Endothelial cell of umbilical vein (primary cell): Measurements from ENCODE around the gene TNS4. TPM values are rescaled to one million over a fixed set of nuclear protein-coding genes. Genes with fewer than 3 reads are reported as not detected.

Source experiments
- BruUV-seq: library from RNA; stranded (reverse); fragments of 400-500 nt; replicated peaks from 2 replicates; lab custom pipeline; 2021; lab: Mats Ljungman, UMichigan
- CTCF ChIA-PET: fragments of 300-600, 350-600 bp; sonication (Branson Sonifier 250); formaldehyde crosslinking; loops from one replicate; lab custom pipeline; 2021; ENCODE audit warnings: antibody characterized with exemption, inconsistent platforms; lab: Charles Lee
- POLR2A ChIA-PET: fragments of 300-600, 350-600 bp; sonication (Branson Sonifier 250); formaldehyde crosslinking; loops from one replicate; lab custom pipeline; 2021; ENCODE audit warnings: antibody characterized with exemption, inconsistent platforms; lab: Charles Lee
- DNase-seq: peaks from one replicate; pipeline ENCODE4 v3.0.0-alpha.2; 2011; ENCODE audit warnings: low read depth, low spot score
- FAIRE-seq: peaks from 2 replicates; lab custom pipeline; 2011; peaks lifted over from hg19 to GRCh38; lab: Jason Lieb, UNC
- H2AFZ ChIP-seq: 2 replicates; pipeline ENCODE4 v1.6.0; 2012; ENCODE audit warnings: low read depth, low read length, control low read depth, inconsistent platforms
- H3K27ac ChIP-seq: 2 replicates; pipeline ENCODE4 v1.5.1; 2011; ENCODE audit warnings: low read depth, mild to moderate bottlenecking, control low read depth, low read length, moderate library complexity; ENCODE audit not compliant: insufficient read depth
- H3K27me3 ChIP-seq, 2 experiments: 2 replicates each; pipeline versions ENCODE4 v1.6.0 to v1.6.1; 2011; ENCODE audit warnings: low read length in 2 of 2, mixed read lengths in 1 of 2; ENCODE audit not compliant: control insufficient read depth in 2 of 2, insufficient read depth in 2 of 2
- H3K36me3 ChIP-seq, 2 experiments: 2 replicates in 1 of 2; 3 replicates in 1 of 2; pipeline ENCODE4 v1.5.1; 2011; ENCODE audit warnings: low read length in 2 of 2, mild to moderate bottlenecking in 1 of 2, moderate library complexity in 1 of 2; ENCODE audit not compliant: control insufficient read depth in 2 of 2, insufficient read depth in 2 of 2; ENCODE audit errors: extremely low read depth in 1 of 2
- H3K4me1 ChIP-seq: 3 replicates; pipeline ENCODE4 v1.5.1; 2011; ENCODE audit warnings: mild to moderate bottlenecking, low read length; ENCODE audit not compliant: control insufficient read depth, insufficient read depth; ENCODE audit errors: extremely low read depth
- H3K4me2 ChIP-seq: 2 replicates; pipeline ENCODE4 v1.6.1; 2011; ENCODE audit warnings: low read length, control low read depth, mixed read lengths; ENCODE audit not compliant: insufficient read depth
- H3K4me3 ChIP-seq, 3 experiments: fragments of 200-600 bp in 1 of 3; sonication (generic), shearing (Covaris generic) in 1 of 3; replicated peaks in 1 of 3; 2 replicates each; pipeline ENCODE4 v1.5.1; 2011 to 2016; ENCODE audit warnings: control low read depth in 3 of 3, low read length in 3 of 3, mild to moderate bottlenecking in 2 of 3, inconsistent platforms in 1 of 3, low read depth in 1 of 3, moderate library complexity in 1 of 3; ENCODE audit not compliant: insufficient read depth in 1 of 3
- H3K79me2 ChIP-seq: 2 replicates; pipeline ENCODE4 v1.6.0; 2012; ENCODE audit warnings: low read length, inconsistent platforms; ENCODE audit not compliant: control insufficient read depth, insufficient read depth
- H3K9ac ChIP-seq: replicated peaks from 2 replicates; pipeline ENCODE3; 2011; ENCODE audit warnings: low read length, control low read depth; ENCODE audit not compliant: insufficient read depth; ENCODE audit errors: extremely low read depth
- H3K9me1 ChIP-seq: replicated peaks from 3 replicates; pipeline ENCODE4 v1.6.0; 2011; ENCODE audit warnings: mild to moderate bottlenecking, low read length; ENCODE audit not compliant: control insufficient read depth, insufficient read depth; ENCODE audit errors: extremely low read depth
- H3K9me3 ChIP-seq: replicated peaks from 2 replicates; pipeline ENCODE4 v1.5.1; 2012; ENCODE audit warnings: low read length, inconsistent platforms; ENCODE audit not compliant: control insufficient read depth, insufficient read depth
- H4K20me1 ChIP-seq: replicated peaks from 2 replicates; pipeline ENCODE3; 2011; ENCODE audit warnings: mild to moderate bottlenecking, low read length; ENCODE audit not compliant: control insufficient read depth, insufficient read depth; ENCODE audit errors: extremely low read depth
- CTCF ChIP-seq, 2 donors: IDR thresholded peaks; 1 replicate in 1 of 2; 2 replicates in 1 of 2; pipeline ENCODE4 v1.5.1; 2011; ENCODE audit warnings: low read length in 2 of 2, mild to moderate bottlenecking in 2 of 2, moderate library complexity in 2 of 2, control low read depth in 1 of 2, inconsistent platforms in 1 of 2, low read depth in 1 of 2; ENCODE audit not compliant: insufficient read depth in 1 of 2; ENCODE audit errors: extremely low read depth in 1 of 2
- EZH2 ChIP-seq: IDR thresholded peaks from 2 replicates; pipeline ENCODE4 v1.6.1; 2012; ENCODE audit warnings: borderline replicate concordance, low read depth, mild to moderate bottlenecking, moderate library complexity, low read length, inconsistent platforms; ENCODE audit not compliant: severe bottlenecking
- FOS ChIP-seq: IDR thresholded peaks from 2 replicates; pipeline ENCODE4 v1.6.1; 2011; ENCODE audit warnings: mild to moderate bottlenecking, low read length, moderate library complexity, borderline replicate concordance; ENCODE audit not compliant: insufficient read depth
- GATA2 ChIP-seq: IDR thresholded peaks from 2 replicates; pipeline ENCODE4 v1.7.0; 2011; ENCODE audit warnings: low read depth, mild to moderate bottlenecking, moderate library complexity, mixed read lengths, low read length; ENCODE audit not compliant: insufficient read length, insufficient read depth
- JUN ChIP-seq: IDR thresholded peaks from 2 replicates; pipeline ENCODE4 v1.6.1; 2011; ENCODE audit warnings: borderline replicate concordance, low read depth; ENCODE audit not compliant: insufficient read length, insufficient read depth
- MAX ChIP-seq: IDR thresholded peaks from 2 replicates; pipeline ENCODE4 v1.6.1; 2011; ENCODE audit not compliant: insufficient read depth, insufficient read length
- MYC ChIP-seq: IDR thresholded peaks from one replicate; pipeline ENCODE4 v1.6.1; 2011; ENCODE audit warnings: mild to moderate bottlenecking, low read depth, low read length
- POLR2A ChIP-seq: IDR thresholded peaks from 2 replicates; pipeline ENCODE4 v1.6.1; 2012; ENCODE audit warnings: low read depth, mild to moderate bottlenecking, control low read depth, low read length
- POLR2AphosphoS5 ChIP-seq: IDR thresholded peaks from 2 replicates; pipeline ENCODE4 v1.6.1; 2012; ENCODE audit warnings: low read depth, mild to moderate bottlenecking, control low read depth, low read length, moderate library complexity; ENCODE audit not compliant: insufficient read depth
- dilution Hi-C: fragments of 300-500 bp; cut with MboI; formaldehyde crosslinking; loops from one replicate; pipeline ENCODE4 v1.15.0; 2019; ENCODE audit warnings: low sequenced_read_pairs; ENCODE audit not compliant: extremely low pct_ligation_motif_present
- intact Hi-C: fragments of 100-400 bp; cut with micrococcal nuclease; formaldehyde crosslinking; loops from one replicate; pipeline ENCODE4 v1.10.0; 2022
- polyA plus RNA-seq, 4 experiments: library from polyadenylated mRNA; depleted of rRNA in 3 of 4; stranded (reverse) in 3 of 4; unstranded in 1 of 4; fragments of >200 nt; gene quantifications; 2 replicates each; pipeline versions ENCODE4 v1.2.1 to v1.2.3, GENCODE V29; 2011 to 2012; ENCODE audit warnings: missing spikeins in 1 of 4
- total RNA-seq: library from RNA; stranded (reverse); gene quantifications from 2 replicates; pipeline ENCODE4 v1.2.3, GENCODE V29; 2021

Gene TNS4
- total and polyA plus RNA-seq, 2 donors (not counting 3 experiments of a cell fraction or from before 2014, with no cell fraction given): not detected

- no peak overlapping the region for H3K27ac ChIP-seq
- no peak overlapping the region for H2AFZ ChIP-seq
- H3K9me1 ChIP-seq: no peaks in the 10 kb centered on the region
- H3K4me3 ChIP-seq: no peak overlapping the region
- ChIA-PET POLR2A (no interaction called here), CTCF (interaction anchor here (1.0 to 3.6 kb wide), 6 partner anchors 9 to 72 kb away, joined by 3 to 35 read pairs (median 5); no protein-coding TSS in a partner anchor)
- H3K27me3 ChIP-seq: no peaks in the 10 kb centered on the region
- no peaks in the 10 kb centered on the region for H4K20me1 ChIP-seq
- dilution Hi-C loops: no loop called here
- H3K4me2 ChIP-seq: no peak overlapping the region
- intact Hi-C loops: no loop called here
- H3K9me3 ChIP-seq: no peaks in the 10 kb centered on the region
- TF ChIP-seq FOS (no peak), JUN (no peak), POLR2A (no peak)
- H3K36me3 ChIP-seq: no peaks in the 10 kb centered on the region
- peaks cover 16% of the 10 kb centered on the region for H3K4me1 ChIP-seq
- no peaks in the 10 kb centered on the region for H3K79me2 ChIP-seq
- no peak for DNase-seq
- BruUV-seq: no TSS peak
- H3K9ac ChIP-seq: no peak overlapping the region
- FAIRE-seq: no peak
Measured at GRCh38 chr17:40547785-40548478, 46.5 kb upstream of the TNS4 start.

- Histone ChIP-seq H3K4me2 (no peak overlapping the region), H3K27ac (no peak overlapping the region), H3K9me3 (no peaks in the 10 kb centered on the region), H3K4me1 (peaks cover 16% of the 10 kb centered on the region), H4K20me1 (no peaks in the 10 kb centered on the region), H3K27me3 (no peaks in the 10 kb centered on the region), H3K36me3 (no peaks in the 10 kb centered on the region), H3K79me2 (no peaks in the 10 kb centered on the region), H3K4me3 (no peak overlapping the region), H3K9me1 (no peaks in the 10 kb centered on the region), H2AFZ (no peak overlapping the region), H3K9ac (no peak overlapping the region)
- TF ChIP-seq MAX (no peak), CTCF (IDR thresholded peaks at IDR 0.05; ENCODE audit: extremely low read depth in 1 of 2, insufficient read depth in 1 of 2, low read depth in 1 of 2, low read length in 2 of 2) (no peak), POLR2AphosphoS5 (no peak), POLR2A (no peak), MYC (no peak), EZH2 (no peak), FOS (no peak), GATA2 (no peak), JUN (no peak)
- no peak for DNase-seq
- POLR2A ChIA-PET: no interaction called here
- no peak for FAIRE-seq
- dilution Hi-C loops: no loop called here
- CTCF ChIA-PET: interaction anchor here (3.4 to 3.6 kb wide), 2 partner anchors 12 to 14 kb away, joined by 30 to 35 read pairs; no protein-coding TSS in a partner anchor
- no TSS peak for BruUV-seq
- intact Hi-C loops: no loop called here
Measured at GRCh38 chr17:40547079-40547784, 45.8 kb upstream of the TNS4 start.
